ENCODE measurements around the gene RAB19. TPM values are rescaled to one million over a fixed set of nuclear protein-coding genes. Genes with fewer than 3 reads are reported as not detected.

Gene RAB19
- total and polyA plus RNA-seq, 9 of the 15 experiments (the other 6 are each of a cell fraction or from before 2014, with no cell fraction given), result not detected

- DNase-seq (ENCODE audit: extremely low read depth in 1 of 4, low spot score in 3 of 4), result no peak
- Histone ChIP-seq H3K4me3 (no peak overlapping the region), H4K20me1 (replicated peaks; ENCODE audit: control insufficient read depth, insufficient read depth, low read length) (0 out of 2 replicates have a peak, but pooled peaks cover 5% of the 10 kb centered on the region), H3K4me1 (replicated peaks in 1 of 2; ENCODE audit: control insufficient read depth in 2 of 2, insufficient read depth in 2 of 2, low read length in 2 of 2) (peaks cover 2% of the 10 kb centered on the region in 2 experiments; a peak in 3 of 5 replicates), H3K27ac (ENCODE audit: extremely low read depth, low read depth, low read length) (no peak overlapping the region), H3K9me1 (ENCODE audit: control insufficient read depth, insufficient read depth, low read length) (no peaks in the 10 kb centered on the region), H3K4me2 (ENCODE audit: insufficient read depth, low read length) (no peak overlapping the region), H3K9me3 (replicated peaks; ENCODE audit: control insufficient read depth, insufficient read depth, low read depth, low read length) (no peaks in the 10 kb centered on the region), H3K36me3 (ENCODE audit: control insufficient read depth, insufficient read depth, low read length) (peaks cover 5% of the 10 kb centered on the region; the same call in 1 of the 3 replicates), H3K79me2 (ENCODE audit: control insufficient read depth, insufficient read depth, low read length) (no peaks in the 10 kb centered on the region), H2AFZ (ENCODE audit: low read depth, low read length) (no peak overlapping the region), H3K27me3 (ENCODE audit: control insufficient read depth in 2 of 2, insufficient read depth in 2 of 2, low read length in 2 of 2) (no peaks in the 10 kb centered on the region; a peak in 1 of 5 replicates), H3K9ac (ENCODE audit: insufficient read depth in 1 of 2, low read depth in 2 of 2, low read length in 2 of 2) (no peak overlapping the region)
- TF ChIP-seq RHOXF2B (CRISPR knock-in tag; conservative IDR thresholded peaks at IDR 0.05) (no peak), DACH1 (IDR thresholded peaks at IDR 0.05; ENCODE audit: partially characterized antibody) (peak; percentile 15)
- FAIRE-seq, result no peak
- no TSS peak for BruUV-seq (replicated peaks)
- in situ Hi-C loops (cut with MboI), result no loop called here
- 55% methylated on average over 7 of the region's 7 CpGs for WGBS (ENCODE audit: insufficient coverage, low coverage, missing lambda C conversion rate)
- intact Hi-C loops (cut with micrococcal nuclease), result loop anchor here (2.0 kb wide), 1 partner anchor 45 kb away; no protein-coding TSS in a partner anchor
- ChIA-PET CTCF (ENCODE audit: low intra/inter-chr PET ratio) (no interaction called here), POLR2A (interaction anchor here (0.5 to 1.2 kb wide), 2 partner anchors 15 to 301 kb away, joined by 3 read pairs; no protein-coding TSS in a partner anchor)
- ATAC-seq, result no peak
These were observed 44.0 kb downstream of the RAB19 start for GRCh38 chr7:140447841-140448240.

DNA sequence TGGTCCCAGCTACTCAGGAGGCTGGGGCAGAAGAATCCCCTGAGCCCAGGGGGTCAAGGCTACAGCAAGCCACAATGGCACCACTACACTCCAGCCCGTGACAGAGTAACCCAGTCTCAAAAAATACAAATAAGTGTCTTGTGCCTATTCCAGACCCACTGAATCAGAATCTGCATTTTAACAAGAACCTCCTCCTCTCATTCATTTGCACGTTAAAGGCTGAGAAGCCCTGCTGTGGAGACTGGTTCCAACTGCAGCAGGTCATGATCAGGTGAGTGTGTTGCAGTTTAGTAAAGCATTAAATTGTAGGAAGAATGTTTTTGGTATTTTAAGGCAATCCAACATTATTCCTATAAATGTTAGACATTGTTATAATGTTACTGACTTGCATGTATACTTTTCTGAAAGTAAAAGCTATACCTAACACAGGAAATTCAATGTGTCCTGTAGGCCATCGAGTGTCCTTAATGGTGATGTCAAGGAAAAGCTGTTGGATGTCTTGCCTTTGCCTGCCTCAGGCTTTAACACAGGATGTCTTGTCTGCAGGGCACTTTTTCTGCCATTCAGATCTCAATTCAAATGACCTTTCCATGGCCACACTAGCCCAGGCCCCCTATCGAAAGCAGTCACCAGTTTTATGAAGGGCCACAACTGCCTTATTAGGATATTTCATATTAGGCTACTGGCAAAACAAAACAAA lies 45.1 kb downstream of the RAB19 start:
- CTCF ChIA-PET (ENCODE audit: low intra/inter-chr PET ratio), result no interaction called here
- Histone ChIP-seq H2AFZ (ENCODE audit: low read depth, low read length) (no peak overlapping the region), H3K4me2 (ENCODE audit: insufficient read depth, low read length) (no peak overlapping the region), H3K27me3 (ENCODE audit: control insufficient read depth in 2 of 2, insufficient read depth in 2 of 2, low read length in 2 of 2) (no peaks in the 10 kb centered on the region; a peak in 1 of 5 replicates), H3K4me3 (no peak overlapping the region), H3K27ac (ENCODE audit: extremely low read depth, low read depth, low read length) (no peak overlapping the region), H4K20me1 (replicated peaks; ENCODE audit: control insufficient read depth, insufficient read depth, low read length) (0 out of 2 replicates have a peak, but pooled peaks cover 5% of the 10 kb centered on the region), H3K4me1 (replicated peaks in 1 of 2; ENCODE audit: control insufficient read depth in 2 of 2, insufficient read depth in 2 of 2, low read length in 2 of 2) (peaks cover under 1 to 2% of the 10 kb centered on the region in 2 experiments; a peak in 3 of 5 replicates), H3K9ac (ENCODE audit: insufficient read depth in 1 of 2, low read depth in 2 of 2, low read length in 2 of 2) (no peak overlapping the region), H3K9me1 (ENCODE audit: control insufficient read depth, insufficient read depth, low read length) (no peaks in the 10 kb centered on the region), H3K36me3 (ENCODE audit: control insufficient read depth, insufficient read depth, low read length) (peaks cover 15% of the 10 kb centered on the region; the same call in 2 of the 3 replicates), H3K9me3 (replicated peaks; ENCODE audit: control insufficient read depth, insufficient read depth, low read depth, low read length) (no peaks in the 10 kb centered on the region), H3K79me2 (ENCODE audit: control insufficient read depth, insufficient read depth, low read length) (no peaks in the 10 kb centered on the region)
- POLR2A ChIA-PET, result interaction anchor here (0.6 kb wide), 1 partner anchor 49 kb away, joined by 3 read pairs; no protein-coding TSS in a partner anchor
- in situ Hi-C loops (cut with MboI), result no loop called here
- no TSS peak for BruUV-seq (replicated peaks)
- no peak for FAIRE-seq
- no peak for DNase-seq (ENCODE audit: extremely low read depth in 1 of 4, low spot score in 3 of 4)
- intact Hi-C loops (cut with micrococcal nuclease), result no loop called here
- 53% methylated on average over 4 of the region's 4 CpGs for WGBS (ENCODE audit: insufficient coverage, low coverage, missing lambda C conversion rate)
- TF ChIP-seq ZEB2 (IDR thresholded peaks at IDR 0.05) (no peak), ETV5 (CRISPR knock-in tag; IDR thresholded peaks at IDR 0.05; ENCODE audit: low read depth) (no peak)
- no peak for ATAC-seq
